HEK293T (cell line): ENCODE results near the gene RBMS1.

ENCODE experiments used
- BHLHE40 ChIP-seq: fragments of 450-650 bp; IDR thresholded peaks from 2 replicates; pipeline ENCODE4 v1.6.1; 2016; ENCODE audit warnings: mild to moderate bottlenecking, moderate library complexity, borderline replicate concordance
- CTBP1 ChIP-seq: fragments of 450-650 bp; IDR thresholded peaks from 2 replicates; pipeline ENCODE4 v1.6.1; 2016; ENCODE audit warnings: borderline replicate concordance
- FOXA1 ChIP-seq: fragments of 450-650 bp; IDR thresholded peaks from 2 replicates; pipeline ENCODE4 v1.6.1; 2016; ENCODE audit warnings: mild to moderate bottlenecking
- ZNF384 ChIP-seq: fragments of 450-650 bp; IDR thresholded peaks from 2 replicates; pipeline ENCODE4 v1.6.1; 2016

GRCh38 chr2:160509016-160509415 is 15.4 kb upstream of the RBMS1 start:
- TF ChIP-seq FOXA1 (no peak), CTBP1 (no peak), ZNF384 (no peak), BHLHE40 (no peak)
